HG03342 (cell line): Measurements from ENCODE around the gene UROD.
"Not testable (repeated sequence)": the region's sequence is repeated elsewhere in the genome, so short reads cannot be mapped to it uniquely, and the experiment has no call there.

Experiments used
- ATAC-seq: cut with Tn5 transposase; IDR thresholded peaks from one replicate; pipeline ENCODE4 v1.9.1; 2021; ENCODE audit warnings: mild to moderate bottlenecking, moderate library complexity; ENCODE audit not compliant: unreplicated experiment

UROD gene

GRCh38 chr1:45038240-45038639 lies 26.2 kb downstream of the UROD start:
- ATAC-seq = no peak

- ATAC-seq = no peak
Observed at GRCh38 chr1:45038661-45039364, 26.8 kb downstream of the UROD start.

DNA sequence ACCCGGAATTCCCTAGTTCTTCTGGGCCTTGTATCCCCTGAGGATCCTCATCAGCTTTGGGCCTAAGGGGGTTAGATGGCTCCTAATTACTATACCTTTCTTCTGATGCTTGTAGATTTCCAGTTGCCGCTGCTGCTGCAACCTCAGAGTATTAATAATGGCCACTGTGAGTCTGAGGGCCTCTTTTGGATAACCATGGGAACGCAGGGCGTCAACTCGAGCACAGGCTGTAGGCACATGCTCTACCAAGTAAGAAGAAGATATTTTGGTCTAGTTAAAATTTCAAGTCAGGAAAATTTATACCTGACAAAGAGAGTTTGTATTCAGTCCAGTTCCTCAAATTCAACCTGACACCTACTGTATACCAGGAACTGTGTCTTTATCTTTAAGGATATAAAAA lies 28.2 kb downstream of the UROD start:
- ATAC-seq = no peak

GRCh38 chr1:45043094-45043493 lies 31.0 kb downstream of the UROD start:
- ATAC-seq = no peak

GRCh38 chr1:45044916-45045315 lies 32.9 kb downstream of the UROD start:
- ATAC-seq = no peak

DNA sequence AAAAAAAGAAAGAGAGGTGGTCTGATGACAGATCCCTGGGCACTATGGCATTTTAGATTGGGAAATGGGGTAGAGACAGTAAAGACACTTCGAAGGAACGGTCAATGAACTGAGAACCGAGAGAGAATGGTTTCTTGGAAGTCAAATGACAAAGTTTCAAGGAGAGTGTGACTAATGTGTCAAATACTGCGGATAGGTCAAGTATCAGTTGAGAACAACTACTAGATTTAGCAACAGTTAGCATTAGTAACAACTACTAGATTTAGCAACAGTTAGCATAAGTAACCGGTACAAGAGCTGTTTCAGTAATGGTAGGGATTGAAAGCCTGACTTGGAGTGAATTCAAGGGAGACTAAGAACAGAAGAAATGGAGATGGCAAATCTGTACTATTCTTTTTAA lies 35.0 kb downstream of the UROD start:
- no peak for ATAC-seq

DNA sequence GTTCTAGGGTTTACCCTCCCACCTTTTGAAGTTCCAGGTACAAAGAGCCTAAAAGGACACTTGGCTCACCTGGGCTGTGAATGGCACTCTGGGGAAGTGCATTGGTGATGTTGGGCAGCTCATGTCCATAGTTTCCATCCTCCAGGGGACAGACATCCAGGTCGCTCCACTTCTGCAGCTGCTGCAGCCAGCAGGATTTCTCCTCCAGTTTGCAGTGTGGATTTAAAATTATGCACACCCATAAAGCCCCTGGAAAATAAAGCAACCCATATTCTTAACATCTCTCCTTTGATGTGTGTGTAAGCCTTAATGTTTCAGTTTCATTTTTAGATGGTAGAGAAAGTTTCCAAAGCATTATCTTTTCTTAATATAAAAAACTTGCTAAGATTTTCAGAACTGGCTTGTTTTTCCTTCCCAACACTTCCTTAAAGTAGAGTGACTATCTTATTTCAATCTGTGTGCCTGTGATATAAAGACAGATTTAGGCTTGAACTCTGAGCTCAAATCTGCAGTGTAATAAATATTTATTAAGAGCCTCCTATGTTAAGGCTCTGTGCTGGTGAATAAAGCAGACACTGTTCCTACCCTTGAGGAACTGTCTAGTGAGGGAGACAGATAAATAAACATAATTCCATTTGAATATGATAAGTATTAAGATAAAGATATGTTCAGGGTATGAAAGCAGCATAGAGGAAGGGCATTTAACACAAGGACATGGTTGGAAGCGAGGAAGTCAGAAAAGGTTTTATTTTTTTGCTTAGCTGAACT lies 39.1 kb downstream of the UROD start:
- no peak for ATAC-seq

GRCh38 chr1:45057542-45057941 lies 45.5 kb downstream of the UROD start:
- no peak for ATAC-seq

GRCh38 chr1:45059829-45060228 lies 47.8 kb downstream of the UROD start:
- ATAC-seq = no peak

- ATAC-seq = not testable (repeated sequence)
Observed at GRCh38 chr1:45062463-45062862, 50.4 kb downstream of the UROD start.

GRCh38 chr1:45065083-45065482 lies 53.0 kb downstream of the UROD start:
- no peak for ATAC-seq
